Ishikawa (cell line): ENCODE data around the gene TMEM245.

Source experiments
- CEBPB ChIP-seq: IDR thresholded peaks from 2 replicates; pipeline ENCODE4 v1.6.1; 2012
- EP300 ChIP-seq: IDR thresholded peaks from 2 replicates; pipeline ENCODE4 v1.6.1; 2012; ENCODE audit warnings: borderline replicate concordance
- RAD21 ChIP-seq: IDR thresholded peaks from 2 replicates; pipeline ENCODE4 v1.6.1; 2012; ENCODE audit warnings: low read depth
- ZBTB7A ChIP-seq: IDR thresholded peaks from 2 replicates; pipeline ENCODE4 v1.6.1; 2012; ENCODE audit warnings: low read depth
- TF ChIP-seq, protein P1 (sequence below): IDR thresholded peaks from 2 replicates; pipeline ENCODE4 v1.6.1; 2012; ENCODE audit warnings: low read depth, mild to moderate bottlenecking
- TF ChIP-seq, protein P2 (sequence below): IDR thresholded peaks from 2 replicates; pipeline ENCODE4 v1.6.1; 2012

DNA sequence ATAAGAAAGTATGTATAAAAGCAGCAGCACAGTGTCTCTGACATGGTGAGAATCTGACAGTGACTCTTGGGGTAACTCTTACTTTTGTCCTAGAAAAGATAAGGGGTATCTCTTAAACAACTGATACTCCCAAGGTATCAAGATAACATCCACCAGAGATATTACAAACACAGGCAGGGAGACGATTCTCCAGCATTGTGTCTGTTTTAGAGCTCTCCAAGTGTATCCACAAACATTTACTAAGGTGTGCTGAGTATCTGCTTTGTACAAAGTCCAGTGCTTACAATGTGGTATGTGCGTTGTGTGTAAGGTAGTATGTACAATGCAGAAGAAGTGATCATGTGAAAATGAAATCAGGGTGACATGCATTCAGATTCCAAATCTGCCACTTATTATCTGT, 4.4 kb upstream of the TMEM245 start:
- TF ChIP-seq EP300 (no peak), RAD21 (no peak), CEBPB (no peak), ZBTB7A (no peak)
- TF ChIP-seq, protein P1, sequence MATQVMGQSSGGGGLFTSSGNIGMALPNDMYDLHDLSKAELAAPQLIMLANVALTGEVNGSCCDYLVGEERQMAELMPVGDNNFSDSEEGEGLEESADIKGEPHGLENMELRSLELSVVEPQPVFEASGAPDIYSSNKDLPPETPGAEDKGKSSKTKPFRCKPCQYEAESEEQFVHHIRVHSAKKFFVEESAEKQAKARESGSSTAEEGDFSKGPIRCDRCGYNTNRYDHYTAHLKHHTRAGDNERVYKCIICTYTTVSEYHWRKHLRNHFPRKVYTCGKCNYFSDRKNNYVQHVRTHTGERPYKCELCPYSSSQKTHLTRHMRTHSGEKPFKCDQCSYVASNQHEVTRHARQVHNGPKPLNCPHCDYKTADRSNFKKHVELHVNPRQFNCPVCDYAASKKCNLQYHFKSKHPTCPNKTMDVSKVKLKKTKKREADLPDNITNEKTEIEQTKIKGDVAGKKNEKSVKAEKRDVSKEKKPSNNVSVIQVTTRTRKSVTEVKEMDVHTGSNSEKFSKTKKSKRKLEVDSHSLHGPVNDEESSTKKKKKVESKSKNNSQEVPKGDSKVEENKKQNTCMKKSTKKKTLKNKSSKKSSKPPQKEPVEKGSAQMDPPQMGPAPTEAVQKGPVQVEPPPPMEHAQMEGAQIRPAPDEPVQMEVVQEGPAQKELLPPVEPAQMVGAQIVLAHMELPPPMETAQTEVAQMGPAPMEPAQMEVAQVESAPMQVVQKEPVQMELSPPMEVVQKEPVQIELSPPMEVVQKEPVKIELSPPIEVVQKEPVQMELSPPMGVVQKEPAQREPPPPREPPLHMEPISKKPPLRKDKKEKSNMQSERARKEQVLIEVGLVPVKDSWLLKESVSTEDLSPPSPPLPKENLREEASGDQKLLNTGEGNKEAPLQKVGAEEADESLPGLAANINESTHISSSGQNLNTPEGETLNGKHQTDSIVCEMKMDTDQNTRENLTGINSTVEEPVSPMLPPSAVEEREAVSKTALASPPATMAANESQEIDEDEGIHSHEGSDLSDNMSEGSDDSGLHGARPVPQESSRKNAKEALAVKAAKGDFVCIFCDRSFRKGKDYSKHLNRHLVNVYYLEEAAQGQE = no peak
- TF ChIP-seq, protein P2, sequence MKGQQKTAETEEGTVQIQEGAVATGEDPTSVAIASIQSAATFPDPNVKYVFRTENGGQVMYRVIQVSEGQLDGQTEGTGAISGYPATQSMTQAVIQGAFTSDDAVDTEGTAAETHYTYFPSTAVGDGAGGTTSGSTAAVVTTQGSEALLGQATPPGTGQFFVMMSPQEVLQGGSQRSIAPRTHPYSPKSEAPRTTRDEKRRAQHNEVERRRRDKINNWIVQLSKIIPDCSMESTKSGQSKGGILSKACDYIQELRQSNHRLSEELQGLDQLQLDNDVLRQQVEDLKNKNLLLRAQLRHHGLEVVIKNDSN = no peak
